Hepatocyte (in vitro differentiated cells): ENCODE measurements around the gene LAMB3.

ENCODE experiments used
- EZH2 ChIP-seq: fragments of 200-600 bp; sonication (generic); IDR thresholded peaks from 2 replicates; pipeline ENCODE4 v1.6.1; 2016; ENCODE audit warnings: antibody characterized with exemption, mild to moderate bottlenecking, borderline replicate concordance
- EZH2phosphoT487 ChIP-seq: fragments of 200-600 bp; sonication (generic); IDR thresholded peaks from one replicate; pipeline ENCODE4 v1.6.1; 2018; ENCODE audit warnings: antibody characterized with exemption, mild to moderate bottlenecking, low read depth, moderate library complexity; ENCODE audit not compliant: unreplicated experiment, severe bottlenecking
- TF ChIP-seq, protein P1 (sequence below): fragments of 200-600 bp; sonication (generic); IDR thresholded peaks from 2 replicates; pipeline ENCODE4 v1.5.1; 2016; ENCODE audit warnings: antibody characterized with exemption, mild to moderate bottlenecking; ENCODE audit not compliant: poor library complexity

DNA sequence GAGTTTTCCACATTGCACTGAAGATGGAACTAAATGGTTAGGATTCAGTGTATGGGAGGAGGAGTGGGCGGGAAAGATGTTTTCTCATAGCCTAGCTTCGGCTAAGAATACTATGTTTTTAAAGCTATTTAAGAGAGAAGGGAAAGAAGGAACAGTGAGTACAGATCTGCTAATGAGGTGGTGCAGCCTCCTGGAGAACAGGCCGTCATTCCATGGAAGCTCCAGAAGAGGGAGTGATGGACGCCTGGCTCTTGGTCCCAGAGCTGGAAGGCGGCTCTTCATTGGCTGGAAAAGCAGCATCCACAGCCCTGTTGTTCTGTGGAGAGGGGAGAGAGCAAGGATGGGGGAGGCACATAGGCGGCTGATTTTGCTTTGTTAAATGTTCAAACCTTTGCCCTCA, 61.8 kb downstream of the LAMB3 start:
- TF ChIP-seq, protein P1, sequence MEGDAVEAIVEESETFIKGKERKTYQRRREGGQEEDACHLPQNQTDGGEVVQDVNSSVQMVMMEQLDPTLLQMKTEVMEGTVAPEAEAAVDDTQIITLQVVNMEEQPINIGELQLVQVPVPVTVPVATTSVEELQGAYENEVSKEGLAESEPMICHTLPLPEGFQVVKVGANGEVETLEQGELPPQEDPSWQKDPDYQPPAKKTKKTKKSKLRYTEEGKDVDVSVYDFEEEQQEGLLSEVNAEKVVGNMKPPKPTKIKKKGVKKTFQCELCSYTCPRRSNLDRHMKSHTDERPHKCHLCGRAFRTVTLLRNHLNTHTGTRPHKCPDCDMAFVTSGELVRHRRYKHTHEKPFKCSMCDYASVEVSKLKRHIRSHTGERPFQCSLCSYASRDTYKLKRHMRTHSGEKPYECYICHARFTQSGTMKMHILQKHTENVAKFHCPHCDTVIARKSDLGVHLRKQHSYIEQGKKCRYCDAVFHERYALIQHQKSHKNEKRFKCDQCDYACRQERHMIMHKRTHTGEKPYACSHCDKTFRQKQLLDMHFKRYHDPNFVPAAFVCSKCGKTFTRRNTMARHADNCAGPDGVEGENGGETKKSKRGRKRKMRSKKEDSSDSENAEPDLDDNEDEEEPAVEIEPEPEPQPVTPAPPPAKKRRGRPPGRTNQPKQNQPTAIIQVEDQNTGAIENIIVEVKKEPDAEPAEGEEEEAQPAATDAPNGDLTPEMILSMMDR: peak; percentile 19
- TF ChIP-seq EZH2 (no peak), EZH2phosphoT487 (no peak)
